HepG2 (cell line): ENCODE data around the gene DHRS4L2. TPM values are rescaled to one million over a fixed set of nuclear protein-coding genes. Genes with fewer than 3 reads are reported as not detected.
"Not testable (repeated sequence)": the region's sequence is repeated elsewhere in the genome, so short reads cannot be mapped to it uniquely, and the experiment has no call there.

Source experiments
- ARID4A ChIP-seq: sonication (generic); formaldehyde crosslinking; IDR thresholded peaks from 2 replicates; pipeline ENCODE4 v1.5.0; 2020; ENCODE audit warnings: mild to moderate bottlenecking, missing genetic modification reagents, borderline replicate concordance
- BRD4 ChIP-seq: sonication (generic); formaldehyde crosslinking; IDR thresholded peaks from 2 replicates; pipeline ENCODE4 v1.4.0; 2020; ENCODE audit warnings: missing genetic modification reagents
- CEBPG ChIP-seq: IDR thresholded peaks from 2 replicates; pipeline ENCODE4 v1.6.1; 2016
- GABPB1 ChIP-seq: IDR thresholded peaks from 2 replicates; pipeline ENCODE4 v1.6.1; 2016; ENCODE audit warnings: mild to moderate bottlenecking, missing genetic modification reagents, moderate library complexity, missing compliant biosample characterization
- HNF1A ChIP-seq, 2 experiments: sonication (generic) in 1 of 2; formaldehyde crosslinking in 1 of 2; IDR thresholded peaks; 2 replicates each; pipeline versions ENCODE4 v1.4.0 to v1.6.1; 2016 to 2020; ENCODE audit warnings: borderline replicate concordance in 1 of 2, low read depth in 1 of 2, mild to moderate bottlenecking in 1 of 2, missing genetic modification reagents in 1 of 2
- HOMEZ ChIP-seq: IDR thresholded peaks from 2 replicates; pipeline ENCODE4 v1.6.1; 2016; ENCODE audit warnings: low read depth
- KAT8 ChIP-seq: IDR thresholded peaks from 2 replicates; pipeline ENCODE4 v1.6.1; 2016; ENCODE audit warnings: missing genetic modification reagents, missing compliant biosample characterization
- MIXL1 ChIP-seq: IDR thresholded peaks from 2 replicates; pipeline ENCODE4 v1.6.1; 2016
- NR2F6 ChIP-seq, 2 experiments: IDR thresholded peaks; 2 replicates each; pipeline ENCODE4 v1.6.1; 2016; ENCODE audit warnings: antibody characterized with exemption in 1 of 2, mild to moderate bottlenecking in 1 of 2
- SALL1 ChIP-seq: sonication (generic); formaldehyde crosslinking; IDR thresholded peaks from 2 replicates; pipeline ENCODE4 v1.8.0; 2022; ENCODE audit warnings: mild to moderate bottlenecking, missing genetic modification reagents
- SOX5 ChIP-seq: IDR thresholded peaks from 2 replicates; pipeline ENCODE4 v1.6.1; 2016; ENCODE audit warnings: borderline replicate concordance
- ZNF331 ChIP-seq: sonication (generic); formaldehyde crosslinking; IDR thresholded peaks from 2 replicates; pipeline ENCODE4 v1.4.0; 2020; ENCODE audit warnings: missing genetic modification reagents
- ZNF414 ChIP-seq: sonication (generic); formaldehyde crosslinking; IDR thresholded peaks from 2 replicates; pipeline ENCODE4 v1.5.0; 2020; ENCODE audit warnings: missing genetic modification reagents
- ZNF513 ChIP-seq: sonication (generic); formaldehyde crosslinking; conservative IDR thresholded peaks from 2 replicates; pipeline ENCODE4 v1.5.0; 2020; ENCODE audit warnings: missing genetic modification reagents
- ZNF569 ChIP-seq: sonication (generic); formaldehyde crosslinking; IDR thresholded peaks from 2 replicates; pipeline ENCODE4 v1.5.0; 2020; ENCODE audit warnings: mild to moderate bottlenecking, missing genetic modification reagents, moderate library complexity, borderline replicate concordance
- ZNF605 ChIP-seq: sonication (generic); formaldehyde crosslinking; IDR thresholded peaks from 2 replicates; pipeline ENCODE4 v1.8.0; 2022; ENCODE audit warnings: mild to moderate bottlenecking, missing genetic modification reagents
- ZNF644 ChIP-seq: IDR thresholded peaks from 2 replicates; pipeline ENCODE4 v1.6.1; 2016; ENCODE audit warnings: low read depth
- polyA plus RNA-seq, 8 experiments: library from polyadenylated mRNA; depleted of rRNA in 3 of 8; stranded (reverse) in 7 of 8; unstranded in 1 of 8; fragments of >200 nt; fragmentation: Illumina TruSeq in 4 of 8; extraction: Trizol in 4 of 8; gene quantifications; 2 replicates each; pipeline versions ENCODE4 v1.2.1 to v1.2.3, GENCODE V29; 2011 to 2016; ENCODE audit warnings: low read depth in 4 of 8, missing spikeins in 1 of 8, mixed read lengths in 1 of 8; ENCODE audit not compliant: insufficient read depth in 1 of 8
- total RNA-seq, 5 experiments: library from RNA; depleted of rRNA; stranded (reverse); fragments of >200 nt; fragmentation: Illumina TruSeq; extraction: Trizol; gene quantifications; 2 replicates each; pipeline ENCODE4 v1.2.3, GENCODE V29; 2016; ENCODE audit warnings: low read depth in 1 of 5

Gene DHRS4L2
- total and polyA plus RNA-seq, 2 of the 13 experiments (the other 11 are each of a cell fraction or from before 2014, with no cell fraction given): 24.7 to 38.2 TPM

- TF ChIP-seq CEBPG (CRISPR knock-in tag): peak; percentile 39; the same call in 1 of the 2 replicates
- TF ChIP-seq SALL1: 0 out of 2 replicates have a peak, but pooled peaks have one; percentile 15
- peak; percentile 23; the same call in 1 of the 2 replicates for TF ChIP-seq HNF1A (IDR thresholded peaks at IDR 0.05; ENCODE audit: low read depth)
- peak; percentile 82 for TF ChIP-seq HNF1A (CRISPR knock-in tag; IDR thresholded peaks at IDR 0.05; ENCODE audit: borderline replicate concordance)
- peak; percentile 54; the same call in 1 of the 2 replicates for TF ChIP-seq KAT8 (CRISPR knock-in tag)
- TF ChIP-seq ZNF569 (CRISPR knock-in tag): 0 out of 2 replicates have a peak, but pooled peaks have one; percentile 81
- TF ChIP-seq BRD4 (CRISPR knock-in tag): peak; percentile 62; the same call in 1 of the 2 replicates
- peak; percentile 39; the same call in 1 of the 2 replicates for TF ChIP-seq ZNF644 (CRISPR knock-in tag)
- TF ChIP-seq GABPB1 (CRISPR knock-in tag): peak; percentile 22; the same call in 1 of the 2 replicates
- TF ChIP-seq SOX5 (CRISPR knock-in tag): 0 out of 2 replicates have a peak, but pooled peaks have one; percentile 52
- TF ChIP-seq ZNF605 (CRISPR knock-in tag): 0 out of 2 replicates have a peak, but pooled peaks have one; percentile 5
- TF ChIP-seq ZNF513: 0 out of 2 replicates have a peak, but pooled peaks have one; percentile 27
- TF ChIP-seq ZNF414 (CRISPR knock-in tag): 0 out of 2 replicates have a peak, but pooled peaks have one; percentile 41
- TF ChIP-seq MIXL1 (CRISPR knock-in tag): peak; percentile 86
- TF ChIP-seq ZNF331 (CRISPR knock-in tag): peak; percentile 51; the same call in 1 of the 2 replicates
- TF ChIP-seq ARID4A (CRISPR knock-in tag): 0 out of 2 replicates have a peak, but pooled peaks have one; percentile 31
- not testable (repeated sequence) for TF ChIP-seq NR2F6 (IDR thresholded peaks at IDR 0.05)
- peak; percentile 38; the same call in 1 of the 2 replicates for TF ChIP-seq NR2F6 (CRISPR knock-in tag; IDR thresholded peaks at IDR 0.05)
- TF ChIP-seq HOMEZ (CRISPR knock-in tag): peak; percentile 76; the same call in 1 of the 2 replicates
These were observed 36.2 kb downstream of the DHRS4L2 start (continued) for GRCh38 chr14:24024939-24025418.
